Central memory CD4-positive, alpha-beta T cell (primary cell): ENCODE data around the gene CDS1.
"Not testable (repeated sequence)": the region's sequence is repeated elsewhere in the genome, so short reads cannot be mapped to it uniquely, and the experiment has no call there.

Source experiments
- DNase-seq: peaks from one replicate; pipeline ENCODE4 v3.0.0; 2022

The CDS1 gene

DNA sequence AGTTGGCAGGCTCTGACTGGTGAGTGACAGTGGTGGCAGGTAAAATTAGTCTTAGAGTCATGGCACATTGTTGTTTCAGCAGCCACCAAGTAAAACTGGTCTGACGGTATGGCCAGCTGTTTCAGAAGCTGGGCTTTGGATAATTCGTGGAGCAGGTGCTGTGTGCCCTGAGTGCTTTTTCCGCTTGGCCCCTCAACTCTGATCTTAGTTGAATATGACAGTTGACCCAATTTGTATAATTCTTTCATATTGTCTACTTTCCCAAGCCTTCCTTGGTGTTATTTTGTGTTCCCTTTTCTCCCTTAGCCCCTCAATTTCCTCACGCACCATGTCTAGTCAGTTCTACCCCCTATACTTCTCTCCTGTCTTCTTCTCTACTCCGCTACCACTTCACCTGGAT, 32.0 kb downstream of the CDS1 start:
- no peak for DNase-seq

GRCh38 chr4:84615355-84615754, 32.4 kb downstream of the CDS1 start:
- DNase-seq = no peak

- DNase-seq = no peak
These were observed 40.0 kb downstream of the CDS1 start for GRCh38 chr4:84622959-84623358.

DNA sequence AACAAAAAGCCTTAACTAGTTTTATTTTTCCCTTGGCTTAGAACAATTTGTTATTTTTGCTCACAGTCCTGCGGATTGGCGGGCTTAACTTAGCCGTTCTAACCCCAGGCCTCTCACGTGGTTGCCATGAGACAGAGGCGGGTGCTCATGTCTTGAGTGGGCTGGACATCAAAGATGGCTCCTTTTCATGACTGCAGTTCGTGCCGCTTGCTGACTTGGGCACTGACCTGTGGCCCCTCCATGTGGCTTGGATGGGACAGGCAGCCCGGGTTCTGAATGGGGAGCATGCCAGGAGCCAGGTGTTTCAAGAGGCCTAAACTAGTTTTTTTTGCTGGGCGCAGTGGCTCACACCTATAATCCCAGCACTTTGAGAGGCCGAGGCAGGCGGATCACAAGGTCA, 40.7 kb downstream of the CDS1 start:
- DNase-seq = no peak

DNA sequence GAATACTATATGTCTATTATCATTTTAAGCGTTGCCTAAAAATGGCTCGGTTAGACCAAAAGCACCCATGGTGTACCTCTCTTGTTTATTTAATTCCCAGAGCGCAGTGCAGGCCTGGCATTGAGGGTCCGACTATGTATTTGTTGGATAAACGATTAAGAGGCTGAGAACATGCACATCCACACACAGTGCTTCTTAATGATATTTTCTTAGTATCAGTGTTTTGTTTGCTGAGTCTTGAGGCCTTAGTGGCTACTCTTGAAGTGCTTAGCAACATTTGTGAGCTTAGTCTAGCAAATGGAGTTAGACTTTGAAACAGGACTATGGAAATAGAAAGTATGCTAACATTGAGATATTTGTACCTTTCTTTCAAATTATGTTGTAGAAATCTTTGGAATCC, 43.7 kb downstream of the CDS1 start:
- DNase-seq = no peak

DNA sequence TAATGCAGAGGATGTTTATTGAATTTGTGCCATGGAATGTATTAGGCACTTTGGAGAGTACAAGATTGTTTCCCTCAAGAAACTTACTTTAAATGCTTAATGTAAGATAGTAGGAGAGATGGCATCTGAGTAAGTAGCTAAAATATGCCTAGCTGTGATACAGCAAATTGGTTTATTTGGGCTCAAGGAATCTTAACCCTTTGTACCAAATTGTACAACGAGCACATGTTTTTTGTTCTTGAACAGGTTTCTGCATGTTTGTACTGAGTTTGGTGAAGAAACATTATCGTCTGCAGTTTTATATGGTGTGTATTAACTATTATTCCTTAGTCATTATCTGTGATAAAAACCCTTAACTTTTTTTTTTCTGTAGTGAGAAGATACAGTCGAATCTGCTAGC, 48.6 kb downstream of the CDS1 start:
- no peak for DNase-seq

DNA sequence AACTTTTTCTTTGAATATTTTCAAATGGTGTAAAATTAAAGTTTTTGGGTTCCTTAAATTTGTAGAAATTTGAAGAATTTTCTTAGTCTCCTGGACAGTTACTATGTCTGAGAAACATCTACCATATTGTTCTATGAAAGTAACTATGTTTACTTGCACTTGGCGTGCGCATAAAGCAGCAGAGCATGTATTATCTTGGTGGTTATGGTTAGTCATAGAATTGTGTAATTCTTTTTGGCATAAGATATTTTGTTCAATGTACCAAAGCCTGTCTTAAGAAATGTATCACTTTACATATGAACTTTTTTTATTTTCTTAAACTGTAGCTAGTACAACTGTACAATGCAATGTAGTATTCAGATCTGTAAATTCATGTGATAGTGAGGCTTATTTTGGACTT, 49.2 kb downstream of the CDS1 start:
- DNase-seq = no peak

DNA sequence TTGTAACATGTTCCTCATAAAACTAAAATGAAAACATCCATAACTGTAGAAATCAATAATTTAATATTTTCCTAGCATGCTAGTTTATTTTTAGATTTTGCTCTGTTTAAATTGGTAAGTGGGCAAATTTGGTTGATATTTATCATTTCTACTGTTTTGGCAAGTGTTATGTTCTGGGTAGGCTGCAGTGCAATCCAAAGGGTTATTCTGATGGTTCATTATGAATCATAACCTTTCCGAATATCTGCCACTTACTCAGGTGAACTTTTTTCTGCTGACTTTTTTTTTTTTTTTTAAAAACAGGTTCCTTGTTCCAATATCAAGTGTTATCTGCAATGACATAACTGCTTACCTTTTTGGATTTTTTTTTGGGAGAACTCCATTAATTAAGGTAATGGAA, 52.0 kb downstream of the CDS1 start:
- no peak for DNase-seq

- no peak for DNase-seq
These were observed 55.2 kb downstream of the CDS1 start for GRCh38 chr4:84638092-84638491.

- DNase-seq = no peak
These were observed 56.2 kb downstream of the CDS1 start for GRCh38 chr4:84639145-84639544.

GRCh38 chr4:84644087-84644486, 61.2 kb downstream of the CDS1 start:
- DNase-seq = no peak

GRCh38 chr4:84647312-84647884, 64.5 kb downstream of the CDS1 start:
- no peak for DNase-seq

DNA sequence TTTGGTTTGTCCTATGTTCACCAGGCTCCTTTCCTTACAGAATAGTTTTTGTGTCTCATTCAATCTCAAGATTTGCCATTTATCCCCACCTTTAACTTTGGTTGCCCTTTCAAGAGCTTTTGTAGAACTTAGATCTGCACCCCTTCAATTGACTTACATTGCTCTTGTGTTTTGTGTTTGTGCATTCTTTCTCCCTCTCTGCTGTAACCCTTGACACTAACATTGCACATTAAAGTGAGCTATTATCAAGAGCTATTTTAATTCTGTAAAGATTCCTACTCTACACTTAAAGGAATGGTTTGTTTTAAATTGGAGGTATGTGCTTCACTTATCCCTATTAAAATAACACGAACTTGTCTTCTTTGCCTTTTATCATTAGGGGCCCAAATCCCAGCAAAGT, 65.3 kb downstream of the CDS1 start:
- DNase-seq = no peak

GRCh38 chr4:84648863-84649647, 66.1 kb downstream of the CDS1 start:
- DNase-seq = no peak

- DNase-seq = no peak
These were observed 68.6 kb downstream of the CDS1 start for GRCh38 chr4:84651499-84651898.

- no peak for DNase-seq
These were observed 69.6 kb downstream of the CDS1 start for GRCh38 chr4:84652478-84652877.

DNA sequence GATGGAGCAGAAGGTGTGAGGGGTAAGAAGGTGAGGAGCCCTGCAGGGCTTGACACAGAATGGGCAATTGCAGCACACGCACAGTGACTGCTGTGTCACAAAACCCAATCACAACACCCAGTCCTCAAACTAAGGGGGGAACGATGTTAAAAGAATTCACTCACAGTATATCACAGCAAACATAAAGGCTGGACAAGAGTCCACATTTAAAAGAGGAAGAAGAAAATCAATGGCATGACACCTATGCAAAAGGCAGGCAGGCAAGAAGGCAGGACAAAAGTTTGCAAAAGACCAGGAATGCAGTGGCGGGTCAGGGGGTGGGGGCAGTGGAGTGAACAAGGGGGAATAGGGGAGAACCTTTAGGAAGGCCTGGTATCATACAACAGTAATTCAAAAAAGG, 77.7 kb downstream of the CDS1 start:
- no peak for DNase-seq

- DNase-seq = no peak
These were observed 78.4 kb downstream of the CDS1 start for GRCh38 chr4:84661191-84661939.

DNA sequence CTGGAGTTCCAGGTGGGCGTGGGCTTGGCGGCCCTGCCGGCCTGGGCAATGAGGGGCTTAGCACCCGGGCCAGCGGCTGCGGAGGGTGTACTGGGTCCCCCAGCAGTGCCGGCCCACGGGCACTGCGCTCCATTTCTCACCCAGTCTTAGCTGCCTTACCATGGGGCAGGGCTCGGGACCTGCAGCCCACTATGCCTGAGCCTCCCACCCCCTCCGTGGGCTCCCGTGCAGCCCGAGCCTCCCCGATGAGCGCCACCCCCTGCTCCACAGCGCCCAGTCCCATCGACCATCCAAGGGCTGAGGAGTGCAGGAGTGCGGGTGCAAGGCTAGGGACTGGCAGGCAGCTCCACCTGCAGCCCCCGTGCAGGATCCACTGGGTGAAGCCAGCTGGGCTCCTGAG, 81.8 kb downstream of the CDS1 start:
- DNase-seq = not testable (repeated sequence)

- DNase-seq = no peak
These were observed 83.5 kb downstream of the CDS1 start for GRCh38 chr4:84666439-84666838.

GRCh38 chr4:84669201-84669600, 86.3 kb downstream of the CDS1 start:
- no peak for DNase-seq

- no peak for DNase-seq
These were observed 89.2 kb downstream of the CDS1 start for GRCh38 chr4:84672177-84672576.

DNA sequence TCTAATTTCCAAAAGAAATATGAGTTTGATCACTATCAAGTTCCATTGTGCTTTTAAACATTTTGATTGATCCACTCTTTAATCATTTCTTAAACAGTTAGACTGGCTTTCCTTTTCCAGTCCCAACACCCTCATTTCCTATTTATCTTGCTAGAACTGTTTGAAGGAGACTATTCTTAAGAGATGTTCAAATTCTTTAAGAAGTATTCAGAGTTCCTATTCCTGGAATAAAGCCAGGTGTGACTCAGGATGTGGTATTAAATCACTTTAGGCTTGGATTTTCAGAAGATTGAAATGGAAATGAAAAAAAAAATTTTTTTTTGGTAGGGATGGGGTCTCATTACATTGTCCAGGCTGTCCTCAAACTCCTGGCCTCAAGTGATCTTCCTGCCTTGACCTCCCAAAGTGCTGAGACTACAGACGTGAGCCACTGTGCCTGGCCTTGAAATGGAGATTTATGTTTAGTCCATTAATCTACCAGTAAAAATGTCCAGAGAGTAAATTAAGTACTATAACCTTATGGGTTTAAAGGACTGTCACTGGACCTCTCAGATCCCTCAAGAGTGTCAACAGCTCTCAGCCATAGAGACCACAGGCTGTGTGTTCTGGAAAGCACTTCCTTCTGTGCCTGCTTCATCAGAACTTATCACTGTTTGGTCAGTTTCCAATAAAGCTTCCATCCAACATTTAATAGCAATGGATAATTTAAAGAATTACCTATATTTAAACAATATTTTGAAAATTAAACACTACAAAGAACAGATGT, 90.7 kb downstream of the CDS1 start:
- no peak for DNase-seq
